VCaP (cell line): ENCODE results near the gene FAM120B.

Experiments
- H3K27ac ChIP-seq: fragments of 450-650 bp; 2 replicates; pipeline ENCODE4 v1.5.1; 2017
- CTCF ChIP-seq: fragments of 450-650 bp; conservative IDR thresholded peaks from 2 replicates; pipeline ENCODE4 v1.5.1; 2017; ENCODE audit warnings: mild to moderate bottlenecking, moderate library complexity

The FAM120B gene

GRCh38 chr6:170293341-170294231 lies 13.0 kb upstream of the FAM120B start:
- H3K27ac ChIP-seq = no peak overlapping the region
- TF ChIP-seq CTCF = no peak

GRCh38 chr6:170294298-170294730 lies 12.2 kb upstream of the FAM120B start:
- no peak overlapping the region for H3K27ac ChIP-seq
- TF ChIP-seq CTCF = no peak

GRCh38 chr6:170294813-170295509 lies 11.6 kb upstream of the FAM120B start:
- H3K27ac ChIP-seq = peak overlapping the region; percentile 16; the same call in 1 of the 2 replicates
- no peak for TF ChIP-seq CTCF

- no peak for TF ChIP-seq CTCF
- H3K27ac ChIP-seq = peak overlapping the region; percentile 16; the same call in 1 of the 2 replicates
Observed at GRCh38 chr6:170295510-170296422, 10.8 kb upstream of the FAM120B start.

GRCh38 chr6:170296423-170296745 lies 10.2 kb upstream of the FAM120B start:
- TF ChIP-seq CTCF = no peak

GRCh38 chr6:170296746-170297575 lies 9.6 kb upstream of the FAM120B start:
- no peak overlapping the region for H3K27ac ChIP-seq
- TF ChIP-seq CTCF = no peak

More at GRCh38 chr6:170296423-170296745, 10.2 kb upstream of the FAM120B start:
- H3K27ac ChIP-seq = no peak overlapping the region; the same call in 1 of the 2 replicates
